ENCODE results near the gene GTF2H1.
A peak's percentile ranks its signal among the peaks of the same experiment; 100 is the strongest.

GTF2H1 gene

DNA sequence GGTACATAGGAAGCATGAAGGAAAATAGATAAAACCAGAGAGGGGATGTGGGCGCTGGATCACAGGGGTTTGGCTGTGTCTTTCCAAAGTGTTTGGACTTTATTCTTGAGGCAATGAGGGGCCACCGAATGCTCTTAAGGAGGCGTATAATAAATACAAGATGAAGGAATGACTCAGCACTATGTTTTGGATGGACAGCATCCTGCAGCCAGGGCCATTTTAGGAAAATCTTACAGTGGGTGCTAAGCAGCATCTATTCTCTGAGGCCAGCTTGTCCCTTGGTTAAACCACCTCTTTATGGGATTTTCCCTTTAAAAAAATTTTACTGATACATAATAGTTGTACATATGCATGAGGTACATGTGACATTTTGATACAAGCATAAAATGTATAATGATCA, 67.7 kb downstream of the GTF2H1 start:
- Histone ChIP-seq H3K27me3 (ENCODE audit: insufficient read depth, insufficient read length) (no peaks in the 10 kb centered on the region), H3K9me3 (ENCODE audit: insufficient read depth, low read length) (no peaks in the 10 kb centered on the region), H3K4me3 (ENCODE audit: insufficient read length, low read depth) (no peak overlapping the region), H3K9ac (ENCODE audit: insufficient read length, low read depth) (no peak overlapping the region), H3K36me3 (ENCODE audit: insufficient read depth, insufficient read length, low read length) (peaks cover 3% of the 10 kb centered on the region), H3K4me1 (ENCODE audit: insufficient read depth, insufficient read length) (peaks cover 3% of the 10 kb centered on the region)
- no peak for DNase-seq (ENCODE audit: low read depth, low spot score)
- TF ChIP-seq SUZ12 (IDR thresholded peaks at IDR 0.05; ENCODE audit: extremely low read depth, insufficient read depth, insufficient read length) (no peak), ZNF274 (IDR thresholded peaks at IDR 0.05; ENCODE audit: low read depth, low read length) (no peak), YY1 (IDR thresholded peaks at IDR 0.05; ENCODE audit: insufficient read depth, insufficient read length) (no peak)

DNA sequence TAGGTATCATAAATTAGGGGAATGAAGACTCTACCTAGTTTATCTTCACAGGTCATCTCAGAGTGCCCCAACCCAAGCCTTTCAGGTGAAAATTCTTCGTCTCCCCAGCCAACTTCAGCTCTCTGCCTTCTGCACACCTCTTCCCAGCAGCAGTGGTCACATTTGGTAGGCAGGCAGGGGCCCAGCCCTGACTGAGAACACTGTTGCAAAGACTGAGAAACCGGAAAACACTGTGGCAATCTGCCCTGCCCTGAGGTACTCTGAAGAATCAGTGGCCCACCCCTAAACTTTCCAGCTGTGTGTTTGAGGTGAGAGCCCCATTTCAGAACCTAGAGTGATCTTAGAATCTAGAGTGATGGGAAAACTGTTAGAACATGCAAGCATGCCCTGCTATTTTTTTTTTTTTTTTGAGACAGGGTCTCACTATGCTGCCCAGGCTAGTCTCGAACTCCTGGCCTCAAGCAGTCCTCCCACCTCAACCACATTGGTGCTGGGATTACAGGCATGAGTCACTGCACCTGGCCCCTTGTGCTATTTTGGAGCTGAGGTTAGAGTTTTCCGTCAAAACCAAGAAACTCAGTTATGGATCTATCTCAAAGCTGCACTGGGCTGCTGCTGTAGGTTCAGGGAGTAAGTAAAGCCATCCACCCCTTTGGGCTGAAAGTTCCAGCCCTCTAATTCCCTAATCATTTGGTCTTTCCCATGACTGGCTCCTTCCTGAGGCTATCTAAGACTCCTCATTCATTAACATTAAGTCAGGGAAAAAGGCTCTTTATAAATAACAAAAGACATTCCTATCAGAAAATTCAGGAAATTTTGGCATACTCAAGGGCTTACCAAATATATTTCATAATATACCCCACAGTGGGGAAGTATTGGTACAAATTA, 70.3 kb downstream of the GTF2H1 start:
- no peak for TF ChIP-seq YY1 (IDR thresholded peaks at IDR 0.05; ENCODE audit: insufficient read depth, insufficient read length)
- no peak for TF ChIP-seq ZNF274 (IDR thresholded peaks at IDR 0.05; ENCODE audit: low read depth, low read length)
- no peak for TF ChIP-seq SUZ12 (IDR thresholded peaks at IDR 0.05; ENCODE audit: extremely low read depth, insufficient read depth, insufficient read length)
- Histone ChIP-seq H3K36me3 (ENCODE audit: insufficient read depth, insufficient read length, low read length) (peaks cover 22% of the 10 kb centered on the region), H3K27me3 (ENCODE audit: insufficient read depth, insufficient read length) (no peaks in the 10 kb centered on the region), H3K4me1 (ENCODE audit: insufficient read depth, insufficient read length) (peaks cover 3% of the 10 kb centered on the region), H3K9me3 (ENCODE audit: insufficient read depth, low read length) (no peaks in the 10 kb centered on the region), H3K9ac (ENCODE audit: insufficient read length, low read depth) (no peak overlapping the region), H3K4me3 (ENCODE audit: insufficient read length, low read depth) (no peak overlapping the region)
- DNase-seq (ENCODE audit: low read depth, low spot score) = no peak

DNA sequence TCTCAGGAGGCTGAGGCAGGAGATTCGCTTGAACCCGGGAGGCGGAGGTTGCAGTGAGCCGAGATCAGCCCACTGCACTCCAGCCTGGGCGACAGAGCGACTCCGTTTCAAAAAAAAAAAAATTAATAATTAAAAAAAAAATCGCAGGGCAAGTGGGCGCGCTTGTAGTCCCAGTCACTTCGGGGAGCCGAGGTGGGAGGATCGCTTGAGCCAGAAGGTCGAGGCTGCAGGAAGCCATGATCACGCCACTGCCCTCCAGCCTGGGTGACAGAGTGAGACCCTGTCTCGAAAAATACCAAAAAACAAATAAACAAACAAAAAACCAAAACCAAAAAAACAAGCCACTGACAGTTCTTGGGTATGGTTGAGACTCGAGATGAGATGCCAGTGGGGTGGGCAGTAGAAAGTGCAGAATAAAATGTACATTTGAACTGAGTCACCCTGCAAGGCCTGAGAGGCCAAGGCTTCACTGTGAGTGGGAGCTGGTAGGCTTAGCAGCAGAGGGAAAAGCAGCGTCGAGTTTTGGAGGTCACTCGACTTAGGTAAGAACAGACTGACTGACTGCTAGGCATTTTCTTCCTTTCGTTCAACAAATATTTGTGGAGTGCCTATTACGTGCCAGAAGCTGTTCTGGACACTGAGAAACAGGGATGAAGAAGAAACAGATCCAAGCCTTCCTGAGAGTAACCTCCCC, 71.4 kb downstream of the GTF2H1 start:
- DNase-seq (ENCODE audit: low read depth, low spot score) = peak; percentile 1

DNA sequence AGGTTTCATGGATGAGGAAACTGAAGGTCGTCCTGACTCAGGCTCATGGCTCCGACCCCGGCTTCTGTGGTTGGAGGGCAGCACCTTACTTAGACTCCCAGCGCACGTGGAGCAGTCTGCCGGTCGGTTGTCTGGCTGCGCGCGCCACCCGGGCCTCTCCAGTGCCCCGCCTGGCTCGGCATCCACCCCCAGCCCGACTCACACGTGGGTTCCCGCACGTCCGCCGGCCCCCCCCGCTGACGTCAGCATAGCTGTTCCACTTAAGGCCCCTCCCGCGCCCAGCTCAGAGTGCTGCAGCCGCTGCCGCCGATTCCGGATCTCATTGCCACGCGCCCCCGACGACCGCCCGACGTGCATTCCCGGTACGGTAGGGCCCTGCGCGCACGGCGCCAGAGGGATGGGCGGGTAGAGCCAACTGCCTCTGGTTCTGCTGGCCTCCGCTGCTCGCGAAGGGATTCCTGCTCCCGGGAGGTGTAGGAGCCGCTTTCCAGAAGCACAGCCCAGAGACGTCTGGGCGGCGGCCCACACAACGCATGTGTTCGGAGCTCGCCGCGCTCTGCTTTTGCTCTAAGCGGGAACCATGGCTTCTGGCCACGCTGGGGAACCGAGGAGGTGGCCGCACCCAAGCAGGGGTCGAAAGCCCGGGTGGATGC, 72.0 kb downstream of the GTF2H1 start, which contains the start of gene LDHA:
LDHA (plus strand) TSS at position 289 of the 653 bp plus-strand sequence. CDS start 2,280 bp downstream, outside the sequence.
- peaks cover 40% of the 10 kb centered on the region for H3K36me3 ChIP-seq (ENCODE audit: insufficient read depth, insufficient read length, low read length)
- peak within 1 kb of the TSS; percentile 74 for H3K4me3 ChIP-seq (ENCODE audit: insufficient read length, low read depth)
- no peaks in the 10 kb centered on the region for H3K9me3 ChIP-seq (ENCODE audit: insufficient read depth, low read length)
- no peaks in the 10 kb centered on the region for H3K27me3 ChIP-seq (ENCODE audit: insufficient read depth, insufficient read length)
- peaks cover 3% of the 10 kb centered on the region for H3K4me1 ChIP-seq (ENCODE audit: insufficient read depth, insufficient read length)
- peak within 1 kb of the TSS; percentile 92 for H3K9ac ChIP-seq (ENCODE audit: insufficient read length, low read depth)
- TF ChIP-seq SUZ12 (IDR thresholded peaks at IDR 0.05; ENCODE audit: extremely low read depth, insufficient read depth, insufficient read length) (no peak), ZNF274 (IDR thresholded peaks at IDR 0.05; ENCODE audit: low read depth, low read length) (no peak), YY1 (IDR thresholded peaks at IDR 0.05; ENCODE audit: insufficient read depth, insufficient read length) (no peak)
- DNase-seq (ENCODE audit: low read depth, low spot score) = peak; percentile 35

More for the DNA sequence above, 71.4 kb downstream of the GTF2H1 start:
- Histone ChIP-seq H3K9ac (ENCODE audit: insufficient read length, low read depth) (peak overlapping the region; percentile 92), H3K27me3 (ENCODE audit: insufficient read depth, insufficient read length) (no peaks in the 10 kb centered on the region), H3K4me1 (ENCODE audit: insufficient read depth, insufficient read length) (peaks cover 3% of the 10 kb centered on the region), H3K9me3 (ENCODE audit: insufficient read depth, low read length) (no peaks in the 10 kb centered on the region), H3K36me3 (ENCODE audit: insufficient read depth, insufficient read length, low read length) (peaks cover 33% of the 10 kb centered on the region), H3K4me3 (ENCODE audit: insufficient read length, low read depth) (peak overlapping the region; percentile 74)
- TF ChIP-seq ZNF274 (IDR thresholded peaks at IDR 0.05; ENCODE audit: low read depth, low read length) = no peak
- no peak for TF ChIP-seq SUZ12 (IDR thresholded peaks at IDR 0.05; ENCODE audit: extremely low read depth, insufficient read depth, insufficient read length)
- no peak for TF ChIP-seq YY1 (IDR thresholded peaks at IDR 0.05; ENCODE audit: insufficient read depth, insufficient read length)

GRCh38 chr11:18394928-18395734, 72.8 kb downstream of the GTF2H1 start:
- H3K9ac ChIP-seq (ENCODE audit: insufficient read length, low read depth) = peak overlapping the region; percentile 92
- peak overlapping the region; percentile 74 for H3K4me3 ChIP-seq (ENCODE audit: insufficient read length, low read depth)
- DNase-seq (ENCODE audit: low read depth, low spot score) = peak; percentile 2
- no peak for TF ChIP-seq ZNF274 (IDR thresholded peaks at IDR 0.05; ENCODE audit: low read depth, low read length)
- no peak for TF ChIP-seq SUZ12 (IDR thresholded peaks at IDR 0.05; ENCODE audit: extremely low read depth, insufficient read depth, insufficient read length)
- peaks cover 3% of the 10 kb centered on the region for H3K4me1 ChIP-seq (ENCODE audit: insufficient read depth, insufficient read length)
- H3K9me3 ChIP-seq (ENCODE audit: insufficient read depth, low read length) = no peaks in the 10 kb centered on the region
- peaks cover 47% of the 10 kb centered on the region for H3K36me3 ChIP-seq (ENCODE audit: insufficient read depth, insufficient read length, low read length)
- no peaks in the 10 kb centered on the region for H3K27me3 ChIP-seq (ENCODE audit: insufficient read depth, insufficient read length)

DNA sequence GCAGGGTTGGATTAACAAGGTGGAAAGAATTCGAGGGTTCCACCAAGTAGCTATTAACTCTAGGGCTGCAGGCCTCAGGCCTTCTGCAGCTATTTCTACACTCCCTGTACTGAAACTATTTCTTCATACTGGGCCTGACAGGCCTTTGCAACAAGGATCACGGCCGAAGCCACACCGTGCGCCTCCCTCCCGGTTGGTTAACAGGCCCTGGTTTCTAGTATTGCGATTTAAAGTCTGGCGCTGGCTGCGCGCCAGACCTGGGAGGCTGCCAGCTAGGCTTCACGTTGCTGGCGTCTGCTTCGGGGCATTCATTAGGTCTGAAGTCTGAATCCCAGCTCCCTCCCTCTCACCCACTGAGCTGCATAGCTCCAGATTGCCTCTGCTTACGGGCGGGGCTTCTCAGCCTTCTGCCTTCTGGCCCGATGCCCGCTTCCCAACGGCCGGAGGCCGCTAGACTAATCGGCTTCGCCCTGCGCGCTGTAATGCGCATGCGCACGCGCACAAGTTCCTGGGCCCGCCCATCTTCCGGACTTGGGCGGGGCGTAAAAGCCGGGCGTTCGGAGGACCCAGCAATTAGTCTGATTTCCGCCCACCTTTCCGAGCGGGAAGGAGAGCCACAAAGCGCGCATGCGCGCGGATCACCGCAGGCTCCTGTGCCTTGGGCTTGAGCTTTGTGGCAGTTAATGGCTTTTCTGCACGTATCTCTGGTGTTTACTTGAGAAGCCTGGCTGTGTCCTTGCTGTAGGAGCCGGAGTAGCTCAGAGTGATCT, 73.6 kb downstream of the GTF2H1 start:
- Histone ChIP-seq H3K36me3 (ENCODE audit: insufficient read depth, insufficient read length, low read length) (peaks cover 55% of the 10 kb centered on the region), H3K9me3 (ENCODE audit: insufficient read depth, low read length) (no peaks in the 10 kb centered on the region), H3K4me3 (ENCODE audit: insufficient read length, low read depth) (peak overlapping the region; percentile 74), H3K4me1 (ENCODE audit: insufficient read depth, insufficient read length) (peaks cover 3% of the 10 kb centered on the region), H3K9ac (ENCODE audit: insufficient read length, low read depth) (peak overlapping the region; percentile 92), H3K27me3 (ENCODE audit: insufficient read depth, insufficient read length) (no peaks in the 10 kb centered on the region)
- TF ChIP-seq ZNF274 (IDR thresholded peaks at IDR 0.05; ENCODE audit: low read depth, low read length) (no peak), YY1 (IDR thresholded peaks at IDR 0.05; ENCODE audit: insufficient read depth, insufficient read length) (no peak), SUZ12 (IDR thresholded peaks at IDR 0.05; ENCODE audit: extremely low read depth, insufficient read depth, insufficient read length) (no peak)
- DNase-seq (ENCODE audit: low read depth, low spot score) = peak; percentile 95

Data from NT2/D1 (cell line).